Retina (tissue), 1 donor: Measurements from ENCODE around the gene ZBTB34.
"Not testable (repeated sequence)": the region's sequence is repeated elsewhere in the genome, so short reads cannot be mapped to it uniquely, and the experiment has no call there.

Experiments used
- DNase-seq: peaks from one replicate; pipeline ENCODE4 v3.0.0-alpha.2; 2016

The ZBTB34 gene

GRCh38 chr9:126860077-126860756 lies at the start of gene ZBTB34:
ZBTB34 (plus strand) TSS chr9:126860639; CDS start chr9:126879400, 18,761 bp downstream.
- DNase-seq: peak; percentile 94

GRCh38 chr9:126813072-126813471 lies 47.4 kb upstream of the ZBTB34 start:
- DNase-seq: no peak

GRCh38 chr9:126814091-126814490 lies 46.3 kb upstream of the ZBTB34 start:
- no peak for DNase-seq

- DNase-seq: not testable (repeated sequence)
Measured at GRCh38 chr9:126817615-126818014, 42.8 kb upstream of the ZBTB34 start.

- DNase-seq: no peak
Measured at GRCh38 chr9:126818482-126818881, 42.0 kb upstream of the ZBTB34 start.

- DNase-seq: no peak
Measured at GRCh38 chr9:126819482-126819881, 41.0 kb upstream of the ZBTB34 start.

- no peak for DNase-seq
Measured at GRCh38 chr9:126822278-126822677, 38.2 kb upstream of the ZBTB34 start.

GRCh38 chr9:126822873-126823272 lies 37.6 kb upstream of the ZBTB34 start:
- no peak for DNase-seq

GRCh38 chr9:126824052-126824451 lies 36.4 kb upstream of the ZBTB34 start:
- not testable (repeated sequence) for DNase-seq

- no peak for DNase-seq
Measured at GRCh38 chr9:126827227-126827626, 33.2 kb upstream of the ZBTB34 start.

- DNase-seq: no peak
Measured at GRCh38 chr9:126829035-126829434, 31.4 kb upstream of the ZBTB34 start.

GRCh38 chr9:126830827-126831226 lies 29.6 kb upstream of the ZBTB34 start:
- DNase-seq: no peak

GRCh38 chr9:126832440-126832839 lies 28.0 kb upstream of the ZBTB34 start:
- DNase-seq: no peak

- no peak for DNase-seq
Measured at GRCh38 chr9:126833020-126833419, 27.4 kb upstream of the ZBTB34 start.

- DNase-seq: no peak
Measured at GRCh38 chr9:126833710-126834345, 26.6 kb upstream of the ZBTB34 start.

GRCh38 chr9:126834672-126835071 lies 25.8 kb upstream of the ZBTB34 start:
- DNase-seq: no peak

- no peak for DNase-seq
Measured at GRCh38 chr9:126836216-126836615, 24.2 kb upstream of the ZBTB34 start.

GRCh38 chr9:126838055-126838811 lies 22.2 kb upstream of the ZBTB34 start:
- no peak for DNase-seq

GRCh38 chr9:126838895-126839294 lies 21.5 kb upstream of the ZBTB34 start:
- DNase-seq: no peak

- no peak for DNase-seq
Measured at GRCh38 chr9:126839301-126839700, 21.1 kb upstream of the ZBTB34 start.

GRCh38 chr9:126842220-126842842 lies 18.1 kb upstream of the ZBTB34 start:
- no peak for DNase-seq

- no peak for DNase-seq
Measured at GRCh38 chr9:126842977-126843799, 17.3 kb upstream of the ZBTB34 start.

- DNase-seq: no peak
Measured at GRCh38 chr9:126844085-126844484, 16.4 kb upstream of the ZBTB34 start.
